PFSK-1 (cell line): ENCODE measurements around the gene NTM.

ENCODE experiments used
- FOXP2 ChIP-seq: optimal IDR thresholded peaks from 2 replicates; pipeline ENCODE3; 2011; ENCODE audit warnings: borderline replicate concordance, control low read depth, inconsistent platforms; ENCODE audit not compliant: insufficient read depth; ENCODE audit errors: extremely low read length, extremely low read depth
- POLR2AphosphoS5 ChIP-seq: IDR thresholded peaks from 2 replicates; pipeline ENCODE4 v1.6.1; 2012; ENCODE audit warnings: low read depth, mild to moderate bottlenecking, control low read depth, low read length, moderate library complexity
- SIN3A ChIP-seq: IDR thresholded peaks from 2 replicates; pipeline ENCODE4 v1.6.1; 2012; ENCODE audit warnings: mild to moderate bottlenecking, low read length, moderate library complexity, borderline replicate concordance; ENCODE audit not compliant: insufficient read depth
- TAF1 ChIP-seq: IDR thresholded peaks from 2 replicates; pipeline ENCODE4 v1.6.1; 2012; ENCODE audit warnings: low read length, control low read depth, borderline replicate concordance; ENCODE audit not compliant: insufficient read depth
- TF ChIP-seq, protein P1 (sequence below), 2 experiments: IDR thresholded peaks; 2 replicates each; pipeline versions ENCODE4 v1.6.1 to v1.8.0; 2011 to 2012; ENCODE audit warnings: low read depth in 2 of 2, low read length in 2 of 2, control low read depth in 1 of 2, inconsistent platforms in 1 of 2, mild to moderate bottlenecking in 1 of 2, moderate library complexity in 1 of 2; ENCODE audit not compliant: insufficient read depth in 1 of 2

Gene NTM

DNA sequence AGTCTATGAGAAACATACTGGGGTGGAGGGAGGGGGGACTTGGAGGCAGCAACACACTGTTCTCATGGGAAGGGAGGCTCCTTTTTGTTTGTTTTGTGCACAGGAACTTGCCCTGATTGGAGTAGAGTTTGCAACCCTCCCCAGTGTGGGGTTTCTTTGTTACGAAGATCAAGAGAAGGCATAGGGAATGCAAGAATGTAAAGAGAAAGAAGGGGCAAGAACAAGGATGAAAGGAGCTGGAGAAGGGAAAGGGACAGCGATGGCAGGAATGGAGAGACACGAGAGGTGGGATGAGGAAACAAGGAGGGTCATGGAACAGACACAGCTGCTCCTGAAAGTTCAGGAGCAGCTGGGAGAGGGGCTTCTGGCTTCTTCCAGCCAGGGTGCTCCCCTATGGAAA is 611.7 kb downstream of the NTM start:
- TF ChIP-seq TAF1: no peak
- TF ChIP-seq FOXP2: no peak
- TF ChIP-seq, protein P1, sequence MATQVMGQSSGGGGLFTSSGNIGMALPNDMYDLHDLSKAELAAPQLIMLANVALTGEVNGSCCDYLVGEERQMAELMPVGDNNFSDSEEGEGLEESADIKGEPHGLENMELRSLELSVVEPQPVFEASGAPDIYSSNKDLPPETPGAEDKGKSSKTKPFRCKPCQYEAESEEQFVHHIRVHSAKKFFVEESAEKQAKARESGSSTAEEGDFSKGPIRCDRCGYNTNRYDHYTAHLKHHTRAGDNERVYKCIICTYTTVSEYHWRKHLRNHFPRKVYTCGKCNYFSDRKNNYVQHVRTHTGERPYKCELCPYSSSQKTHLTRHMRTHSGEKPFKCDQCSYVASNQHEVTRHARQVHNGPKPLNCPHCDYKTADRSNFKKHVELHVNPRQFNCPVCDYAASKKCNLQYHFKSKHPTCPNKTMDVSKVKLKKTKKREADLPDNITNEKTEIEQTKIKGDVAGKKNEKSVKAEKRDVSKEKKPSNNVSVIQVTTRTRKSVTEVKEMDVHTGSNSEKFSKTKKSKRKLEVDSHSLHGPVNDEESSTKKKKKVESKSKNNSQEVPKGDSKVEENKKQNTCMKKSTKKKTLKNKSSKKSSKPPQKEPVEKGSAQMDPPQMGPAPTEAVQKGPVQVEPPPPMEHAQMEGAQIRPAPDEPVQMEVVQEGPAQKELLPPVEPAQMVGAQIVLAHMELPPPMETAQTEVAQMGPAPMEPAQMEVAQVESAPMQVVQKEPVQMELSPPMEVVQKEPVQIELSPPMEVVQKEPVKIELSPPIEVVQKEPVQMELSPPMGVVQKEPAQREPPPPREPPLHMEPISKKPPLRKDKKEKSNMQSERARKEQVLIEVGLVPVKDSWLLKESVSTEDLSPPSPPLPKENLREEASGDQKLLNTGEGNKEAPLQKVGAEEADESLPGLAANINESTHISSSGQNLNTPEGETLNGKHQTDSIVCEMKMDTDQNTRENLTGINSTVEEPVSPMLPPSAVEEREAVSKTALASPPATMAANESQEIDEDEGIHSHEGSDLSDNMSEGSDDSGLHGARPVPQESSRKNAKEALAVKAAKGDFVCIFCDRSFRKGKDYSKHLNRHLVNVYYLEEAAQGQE (IDR thresholded peaks at IDR 0.05; ENCODE audit: insufficient read depth in 1 of 2, low read depth in 2 of 2, low read length in 2 of 2): no peak
- no peak for TF ChIP-seq POLR2AphosphoS5
- TF ChIP-seq SIN3A: no peak

GRCh38 chr11:131985846-131986301 is 615.5 kb downstream of the NTM start:
- TF ChIP-seq FOXP2 (no peak), SIN3A (no peak), POLR2AphosphoS5 (no peak), TAF1 (no peak)
- TF ChIP-seq, protein P1 (IDR thresholded peaks at IDR 0.05; ENCODE audit: insufficient read depth in 1 of 2, low read depth in 2 of 2, low read length in 2 of 2): no peak

DNA sequence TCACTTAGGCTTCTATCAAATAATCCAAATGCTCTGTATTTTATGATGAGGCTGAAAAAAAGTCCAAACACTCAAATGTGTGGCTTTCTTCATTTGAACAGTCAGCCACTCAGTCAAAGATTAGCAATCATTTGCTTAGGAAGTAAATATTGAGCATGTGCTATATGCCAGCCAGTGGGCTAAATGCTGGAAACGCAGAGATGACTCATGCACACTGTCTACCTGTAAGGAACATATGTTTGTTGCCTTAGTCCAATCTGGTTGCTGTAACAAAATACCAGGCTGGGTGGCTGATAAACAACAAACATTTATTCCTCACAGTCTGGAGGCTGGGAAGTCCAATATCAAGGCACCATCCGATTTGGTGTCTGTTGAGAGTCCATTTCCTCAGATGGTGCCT is 617.3 kb downstream of the NTM start:
- TF ChIP-seq FOXP2 (no peak), SIN3A (no peak), POLR2AphosphoS5 (no peak), TAF1 (no peak)
- TF ChIP-seq, protein P1 (IDR thresholded peaks at IDR 0.05; ENCODE audit: insufficient read depth in 1 of 2, low read depth in 2 of 2, low read length in 2 of 2): no peak

GRCh38 chr11:131991606-131992005 is 621.2 kb downstream of the NTM start:
- TF ChIP-seq TAF1: no peak
- no peak for TF ChIP-seq FOXP2
- no peak for TF ChIP-seq POLR2AphosphoS5
- TF ChIP-seq, protein P1 (IDR thresholded peaks at IDR 0.05; ENCODE audit: insufficient read depth in 1 of 2, low read depth in 2 of 2, low read length in 2 of 2): no peak
- TF ChIP-seq SIN3A: no peak

- TF ChIP-seq POLR2AphosphoS5: no peak
- TF ChIP-seq TAF1: no peak
- TF ChIP-seq SIN3A: no peak
- no peak for TF ChIP-seq FOXP2
- TF ChIP-seq, protein P1 (IDR thresholded peaks at IDR 0.05; ENCODE audit: insufficient read depth in 1 of 2, low read depth in 2 of 2, low read length in 2 of 2): no peak
These were observed 622.8 kb downstream of the NTM start for GRCh38 chr11:131993246-131993645.
